H9 (cell line): Measurements from ENCODE around the gene INTS4. TPM values are rescaled to one million over a fixed set of nuclear protein-coding genes. Genes with fewer than 3 reads are reported as not detected.

Experiments
- DNase-seq: peaks from one replicate; pipeline ENCODE4 v3.0.0-alpha.2; 2017
- H2AFZ ChIP-seq: one replicate; pipeline ENCODE4 v1.6.1; 2013; ENCODE audit warnings: mild to moderate bottlenecking, low read length, control low read depth, moderate library complexity
- H2AK5ac ChIP-seq: 2 replicates; pipeline ENCODE4 v1.6.1; 2013; ENCODE audit warnings: low read length, control low read depth, mixed read lengths; ENCODE audit not compliant: insufficient read length
- H2BK120ac ChIP-seq: one replicate; pipeline ENCODE4 v1.6.1; 2013; ENCODE audit warnings: low read depth, mild to moderate bottlenecking, low read length, control low read depth, inconsistent platforms; ENCODE audit not compliant: poor library complexity, severe bottlenecking
- H2BK12ac ChIP-seq: 2 replicates; pipeline ENCODE4 v1.6.1; 2013; ENCODE audit warnings: low read length, control low read depth, mixed read lengths, low read depth; ENCODE audit not compliant: insufficient read length
- H2BK15ac ChIP-seq: 2 replicates; pipeline ENCODE4 v1.6.1; 2013; ENCODE audit warnings: low read depth, low read length, control low read depth
- H2BK20ac ChIP-seq: one replicate; pipeline ENCODE4 v1.6.1; 2013; ENCODE audit warnings: low read depth, mild to moderate bottlenecking, low read length, control low read depth, inconsistent platforms; ENCODE audit not compliant: poor library complexity, severe bottlenecking
- H2BK5ac ChIP-seq: 2 replicates; pipeline ENCODE4 v1.6.1; 2013; ENCODE audit warnings: low read length, control low read depth, mixed read lengths; ENCODE audit not compliant: insufficient read length
- H3K14ac ChIP-seq: 2 replicates; pipeline ENCODE4 v1.6.1; 2013; ENCODE audit warnings: low read length, control low read depth; ENCODE audit not compliant: insufficient read depth
- H3K18ac ChIP-seq: 2 replicates; pipeline ENCODE4 v1.6.1; 2013; ENCODE audit warnings: low read depth, mild to moderate bottlenecking, mixed read lengths, low read length, control low read depth; ENCODE audit not compliant: insufficient read length
- H3K23ac ChIP-seq: 2 replicates; pipeline ENCODE4 v1.6.1; 2013; ENCODE audit warnings: low read length, control low read depth, mixed read lengths, low read depth; ENCODE audit not compliant: insufficient read length
- H3K23me2 ChIP-seq: 2 replicates; pipeline ENCODE4 v1.6.1; 2013; ENCODE audit warnings: low read depth, mild to moderate bottlenecking, mixed read lengths, low read length, control low read depth; ENCODE audit not compliant: insufficient read length, poor library complexity, severe bottlenecking
- H3K27ac ChIP-seq: 2 replicates; pipeline ENCODE4 v1.5.1; 2013; ENCODE audit warnings: low read length, control low read depth, mixed read lengths, low read depth; ENCODE audit not compliant: insufficient read length
- H3K27me3 ChIP-seq: 2 replicates; pipeline ENCODE4 v1.6.1; 2013; ENCODE audit warnings: low read length, control low read depth, inconsistent platforms; ENCODE audit not compliant: insufficient read depth
- H3K4ac ChIP-seq: 2 replicates; pipeline ENCODE4 v1.6.1; 2013; ENCODE audit warnings: low read depth, mild to moderate bottlenecking, control low read depth, inconsistent platforms, low read length, moderate library complexity
- H3K4me1 ChIP-seq: 2 replicates; pipeline ENCODE4 v1.6.1; 2013; ENCODE audit warnings: low read length, control low read depth, inconsistent platforms; ENCODE audit not compliant: insufficient read depth
- H3K4me2 ChIP-seq: 2 replicates; pipeline ENCODE4 v1.6.1; 2013; ENCODE audit warnings: low read length, control low read depth, mixed read lengths; ENCODE audit not compliant: insufficient read length, insufficient read depth
- H3K56ac ChIP-seq: 2 replicates; pipeline ENCODE4 v1.6.1; 2013; ENCODE audit warnings: low read depth, mild to moderate bottlenecking, mixed read lengths, low read length, control low read depth; ENCODE audit not compliant: insufficient read length
- H3K79me1 ChIP-seq: 2 replicates; pipeline ENCODE4 v1.6.1; 2013; ENCODE audit warnings: low read depth, mild to moderate bottlenecking, moderate library complexity, low read length, control low read depth, inconsistent platforms; ENCODE audit not compliant: insufficient read depth, poor library complexity, severe bottlenecking
- H3K79me2 ChIP-seq: 2 replicates; pipeline ENCODE4 v1.6.1; 2013; ENCODE audit warnings: low read length, control low read depth, inconsistent platforms; ENCODE audit not compliant: insufficient read depth
- H3K9ac ChIP-seq: 2 replicates; pipeline ENCODE4 v1.6.1; 2013; ENCODE audit warnings: low read length, control low read depth, mixed read lengths; ENCODE audit not compliant: insufficient read length; ENCODE audit errors: extremely low read depth
- H3K9me3 ChIP-seq: one replicate; pipeline ENCODE4 v1.6.1; 2013; ENCODE audit warnings: low read depth, low read length, inconsistent platforms; ENCODE audit not compliant: control insufficient read depth
- H3T11ph ChIP-seq: one replicate; pipeline ENCODE4 v1.6.1; 2013; ENCODE audit warnings: mild to moderate bottlenecking, low read length, control low read depth, inconsistent platforms
- H4K20me1 ChIP-seq: one replicate; pipeline ENCODE4 v1.6.1; 2013; ENCODE audit not compliant: control insufficient read depth, insufficient read length, insufficient read depth
- H4K5ac ChIP-seq: 2 replicates; pipeline ENCODE4 v1.6.1; 2013; ENCODE audit warnings: low read depth, mild to moderate bottlenecking, mixed read lengths, low read length, control low read depth; ENCODE audit not compliant: insufficient read length
- H4K8ac ChIP-seq: replicated peaks from 2 replicates; pipeline ENCODE4 v1.6.1; 2013; ENCODE audit warnings: low read length, control low read depth, mixed read lengths, low read depth; ENCODE audit not compliant: insufficient read length
- H4K91ac ChIP-seq: 2 replicates; pipeline ENCODE4 v1.6.1; 2013; ENCODE audit warnings: low read depth, mild to moderate bottlenecking, moderate library complexity, mixed read lengths, low read length, control low read depth; ENCODE audit not compliant: insufficient read length
- H3K27ac Mint-ChIP-seq, 3 experiments: 2 replicates in 2 of 3; 3 replicates in 1 of 3; pipeline ENCODE4 v1.8.0; 2020 to 2021; ENCODE audit warnings: mixed read lengths in 3 of 3, mild to moderate bottlenecking in 1 of 3, moderate library complexity in 1 of 3
- H3K27me3 Mint-ChIP-seq: 2 replicates; pipeline ENCODE4 v1.8.0; 2021; ENCODE audit warnings: low read depth, mild to moderate bottlenecking, moderate library complexity, mixed read lengths
- H3K36me3 Mint-ChIP-seq, 3 experiments: 2 replicates in 2 of 3; 3 replicates in 1 of 3; pipeline ENCODE4 v1.8.0; 2020 to 2021; ENCODE audit warnings: low read depth in 3 of 3, mixed read lengths in 3 of 3; ENCODE audit not compliant: insufficient read depth in 1 of 3
- H3K4me1 Mint-ChIP-seq, 2 experiments: 2 replicates each; pipeline ENCODE4 v1.8.0; 2020; ENCODE audit warnings: mixed read lengths in 2 of 2
- H3K4me3 Mint-ChIP-seq, 2 experiments: 2 replicates in 1 of 2; 3 replicates in 1 of 2; pipeline ENCODE4 v1.8.0; 2020 to 2021; ENCODE audit warnings: mild to moderate bottlenecking in 2 of 2, mixed read lengths in 2 of 2, moderate library complexity in 1 of 2
- H3K9me3 Mint-ChIP-seq, 2 experiments: 2 replicates in 1 of 2; 3 replicates in 1 of 2; pipeline ENCODE4 v1.8.0; 2020; ENCODE audit warnings: mild to moderate bottlenecking in 2 of 2, mixed read lengths in 2 of 2, moderate library complexity in 1 of 2
- WGBS: extraction: QIAGEN DNeasy Blood & Tissue Kit; methylation state at CpG from one replicate; pipeline ENCODE4 v1.1.7; 2013; ENCODE audit warnings: missing lambda C conversion rate, low lambda C conversion rate, mixed read lengths; ENCODE audit not compliant: insufficient read length; ENCODE audit errors: extremely low coverage; 5-methylcytosine and 5-hydroxymethylcytosine counted together
- total RNA-seq: library from RNA; stranded (reverse); gene quantifications from 2 replicates; pipeline ENCODE4 v1.2.1, GENCODE V29; 2021
- TF ChIP-seq, protein P1 (sequence below): fragments of 200-600 bp; sonication (generic); conservative IDR thresholded peaks from 3 replicates; pipeline ENCODE4 v1.8.0; 2021; ENCODE audit warnings: antibody characterized with exemption, mild to moderate bottlenecking

INTS4 gene
- total RNA-seq, 1 experiment from 2014 or later = 38.6 TPM

DNA sequence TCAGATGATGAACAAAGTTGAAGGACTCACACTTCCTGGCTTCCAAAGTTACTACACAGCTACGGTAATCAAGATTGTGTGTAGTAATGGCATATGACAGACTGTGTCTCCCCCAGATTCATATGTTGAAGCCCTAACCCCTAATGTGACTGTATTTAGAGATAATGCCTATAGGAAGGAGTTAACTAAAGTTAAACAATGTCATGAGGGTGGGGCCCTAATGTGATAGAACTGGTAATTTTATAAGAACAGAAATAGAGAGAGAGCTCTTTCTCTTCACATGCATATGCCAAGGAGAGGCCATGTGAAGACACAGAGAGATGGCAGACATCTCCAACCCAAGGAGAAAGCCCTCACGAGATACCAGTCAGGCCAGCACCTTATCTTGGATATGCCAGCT is 165.5 kb downstream of the INTS4 start:
- Mint-ChIP-seq H3K4me1 (no peaks in the 10 kb centered on the region), H3K27ac (no peak overlapping the region), H3K4me3 (no peak overlapping the region), H3K9me3 (peaks cover 35 to 40% of the 10 kb centered on the region in 2 experiments), H3K36me3 (peaks cover 10 to 29% (median 12%) of the 10 kb centered on the region in 3 experiments), H3K27me3 (no peaks in the 10 kb centered on the region)
- H2AFZ ChIP-seq = no peak overlapping the region
- no peak overlapping the region for H3K18ac ChIP-seq
- H4K5ac ChIP-seq = no peak overlapping the region
- H2BK12ac ChIP-seq = no peak overlapping the region
- H2BK5ac ChIP-seq = no peak overlapping the region
- H3K23ac ChIP-seq = no peak overlapping the region
- H3K4me1 ChIP-seq = no peaks in the 10 kb centered on the region
- H3K9me3 ChIP-seq = peaks cover 12% of the 10 kb centered on the region
- no peak overlapping the region for H3K4ac ChIP-seq
- H3K27ac ChIP-seq = no peak overlapping the region
- no peak overlapping the region for H3K4me2 ChIP-seq
- no peak overlapping the region for H2BK20ac ChIP-seq
- H3K56ac ChIP-seq = no peak overlapping the region
- H2BK15ac ChIP-seq = no peak overlapping the region
- H3K9ac ChIP-seq = no peak overlapping the region
- DNase-seq = no peak
- no peak overlapping the region for H4K8ac ChIP-seq
- H3K79me1 ChIP-seq = no peaks in the 10 kb centered on the region
- no peaks in the 10 kb centered on the region for H3K23me2 ChIP-seq
- TF ChIP-seq, protein P1, sequence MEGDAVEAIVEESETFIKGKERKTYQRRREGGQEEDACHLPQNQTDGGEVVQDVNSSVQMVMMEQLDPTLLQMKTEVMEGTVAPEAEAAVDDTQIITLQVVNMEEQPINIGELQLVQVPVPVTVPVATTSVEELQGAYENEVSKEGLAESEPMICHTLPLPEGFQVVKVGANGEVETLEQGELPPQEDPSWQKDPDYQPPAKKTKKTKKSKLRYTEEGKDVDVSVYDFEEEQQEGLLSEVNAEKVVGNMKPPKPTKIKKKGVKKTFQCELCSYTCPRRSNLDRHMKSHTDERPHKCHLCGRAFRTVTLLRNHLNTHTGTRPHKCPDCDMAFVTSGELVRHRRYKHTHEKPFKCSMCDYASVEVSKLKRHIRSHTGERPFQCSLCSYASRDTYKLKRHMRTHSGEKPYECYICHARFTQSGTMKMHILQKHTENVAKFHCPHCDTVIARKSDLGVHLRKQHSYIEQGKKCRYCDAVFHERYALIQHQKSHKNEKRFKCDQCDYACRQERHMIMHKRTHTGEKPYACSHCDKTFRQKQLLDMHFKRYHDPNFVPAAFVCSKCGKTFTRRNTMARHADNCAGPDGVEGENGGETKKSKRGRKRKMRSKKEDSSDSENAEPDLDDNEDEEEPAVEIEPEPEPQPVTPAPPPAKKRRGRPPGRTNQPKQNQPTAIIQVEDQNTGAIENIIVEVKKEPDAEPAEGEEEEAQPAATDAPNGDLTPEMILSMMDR = no peak
- no peak overlapping the region for H3K14ac ChIP-seq
- H4K20me1 ChIP-seq = no peaks in the 10 kb centered on the region
- H3K27me3 ChIP-seq = no peaks in the 10 kb centered on the region
- H3T11ph ChIP-seq = no peak overlapping the region
- no peak overlapping the region for H2BK120ac ChIP-seq
- H3K79me2 ChIP-seq = no peaks in the 10 kb centered on the region
- no peak overlapping the region for H2AK5ac ChIP-seq
- no peak overlapping the region for H4K91ac ChIP-seq
- no CpG with 5 or more reads among the region's 2 CpGs for WGBS

Other genes starting within 250 kb of the INTS4 start
- 69.6 and 82.6 TPM in 2 replicates for gene RSF1, start 173.9 kb downstream of the INTS4 start, total RNA-seq
- gene AAMDC, start 173.5 kb downstream of the INTS4 start, total RNA-seq = 20.7 and 22.3 TPM in 2 replicates
- 12.5 and 13.8 TPM in 2 replicates for gene KCTD14, start 28.6 kb upstream of the INTS4 start, total RNA-seq
- gene THRSP, start 69.2 kb upstream of the INTS4 start, total RNA-seq = not detected in 2 replicates
- gene NDUFC2, start 85.2 kb upstream of the INTS4 start, total RNA-seq = 247 and 260 TPM in 2 replicates
- gene ALG8, start 145.0 kb upstream of the INTS4 start, total RNA-seq = 77.5 and 78.8 TPM in 2 replicates
- 4.0 and 4.3 TPM in 2 replicates for gene KCTD21, start 194.0 kb upstream of the INTS4 start, total RNA-seq
- 6.8 and 7.7 TPM in 2 replicates for gene USP35, start 194.3 kb upstream of the INTS4 start, total RNA-seq